GM23338 (cell line): ENCODE measurements around the gene LRRTM1.

Experiments used
- CREB1 ChIP-seq: fragments of 250-450 bp; sonication (Bioruptor Pico); IDR thresholded peaks from 2 replicates; pipeline ENCODE4 v1.5.0; 2020; ENCODE audit warnings: low read depth, mild to moderate bottlenecking, moderate library complexity
- EZH2 ChIP-seq: fragments of 200-600 bp; sonication (generic); IDR thresholded peaks from one replicate; pipeline ENCODE4 v1.8.0; 2017; ENCODE audit warnings: antibody characterized with exemption, mild to moderate bottlenecking, low read depth; ENCODE audit not compliant: unreplicated experiment
- EZH2phosphoT487 ChIP-seq: fragments of 200-600 bp; sonication (generic); IDR thresholded peaks from one replicate; pipeline ENCODE4 v1.8.1; 2018; ENCODE audit warnings: antibody characterized with exemption; ENCODE audit not compliant: unreplicated experiment
- JUNB ChIP-seq: IDR thresholded peaks from one replicate; pipeline ENCODE4 v1.6.1; 2016; ENCODE audit warnings: antibody characterized with exemption; ENCODE audit not compliant: unreplicated experiment
- POLR2AphosphoS5 ChIP-seq: IDR thresholded peaks from 2 replicates; pipeline ENCODE4 v1.6.1; 2016; ENCODE audit warnings: antibody characterized with exemption, low read depth
- STAT1 ChIP-seq: IDR thresholded peaks from one replicate; pipeline ENCODE4 v1.6.1; 2016; ENCODE audit warnings: antibody characterized with exemption; ENCODE audit not compliant: unreplicated experiment
- ZNF114 ChIP-seq: fragments of 250-450 bp; sonication (Bioruptor Pico); IDR thresholded peaks from 2 replicates; pipeline ENCODE4 v1.5.0; 2020; ENCODE audit warnings: mild to moderate bottlenecking, moderate library complexity
- ZNF331 ChIP-seq: fragments of 250-450 bp; sonication (Bioruptor Pico); IDR thresholded peaks from 2 replicates; pipeline ENCODE4 v1.5.0; 2020; ENCODE audit warnings: low read depth, mild to moderate bottlenecking, moderate library complexity
- TF ChIP-seq, protein P1 (sequence below), 2 experiments: fragments of 200-600 bp in 1 of 2; sonication (generic) in 1 of 2; conservative IDR thresholded peaks; 2 replicates each; pipeline versions ENCODE4 v1.5.1 to v1.6.1; 2016 to 2017; ENCODE audit warnings: antibody characterized with exemption in 2 of 2, low read depth in 2 of 2, mild to moderate bottlenecking in 2 of 2, moderate library complexity in 1 of 2
- TF ChIP-seq, protein P2 (sequence below): fragments of 250-450 bp; sonication (Bioruptor Pico); IDR thresholded peaks from 2 replicates; pipeline ENCODE4 v1.5.0; 2020; ENCODE audit warnings: mild to moderate bottlenecking, moderate library complexity
- TF ChIP-seq, protein P3 (sequence below): IDR thresholded peaks from one replicate; pipeline ENCODE4 v1.6.1; 2018; ENCODE audit warnings: antibody characterized with exemption; ENCODE audit not compliant: unreplicated experiment
- TF ChIP-seq, protein P4 (sequence below): IDR thresholded peaks from 2 replicates; pipeline ENCODE4 v1.6.1; 2016; ENCODE audit warnings: antibody characterized with exemption

DNA sequence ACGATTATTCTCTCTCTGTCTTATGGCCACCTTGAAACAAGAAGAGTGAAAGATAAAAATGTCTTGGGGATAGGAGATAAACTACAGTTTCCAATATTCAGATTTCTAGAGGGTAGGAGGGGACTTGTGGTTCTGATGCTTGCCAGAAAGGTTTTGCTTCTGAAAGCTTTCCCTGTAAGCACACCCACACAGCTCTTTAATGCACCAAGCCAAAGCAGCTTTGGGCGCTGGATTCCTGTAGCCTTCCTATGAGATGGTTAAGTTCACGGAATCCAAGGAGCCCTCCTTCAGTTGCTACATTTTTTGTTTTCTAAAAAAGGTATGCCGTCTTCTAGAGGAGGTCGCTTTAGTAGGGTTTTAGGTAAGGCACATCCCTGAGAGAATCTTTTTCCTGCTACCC, 4.9 kb downstream of the LRRTM1 start:
- TF ChIP-seq, protein P1, sequence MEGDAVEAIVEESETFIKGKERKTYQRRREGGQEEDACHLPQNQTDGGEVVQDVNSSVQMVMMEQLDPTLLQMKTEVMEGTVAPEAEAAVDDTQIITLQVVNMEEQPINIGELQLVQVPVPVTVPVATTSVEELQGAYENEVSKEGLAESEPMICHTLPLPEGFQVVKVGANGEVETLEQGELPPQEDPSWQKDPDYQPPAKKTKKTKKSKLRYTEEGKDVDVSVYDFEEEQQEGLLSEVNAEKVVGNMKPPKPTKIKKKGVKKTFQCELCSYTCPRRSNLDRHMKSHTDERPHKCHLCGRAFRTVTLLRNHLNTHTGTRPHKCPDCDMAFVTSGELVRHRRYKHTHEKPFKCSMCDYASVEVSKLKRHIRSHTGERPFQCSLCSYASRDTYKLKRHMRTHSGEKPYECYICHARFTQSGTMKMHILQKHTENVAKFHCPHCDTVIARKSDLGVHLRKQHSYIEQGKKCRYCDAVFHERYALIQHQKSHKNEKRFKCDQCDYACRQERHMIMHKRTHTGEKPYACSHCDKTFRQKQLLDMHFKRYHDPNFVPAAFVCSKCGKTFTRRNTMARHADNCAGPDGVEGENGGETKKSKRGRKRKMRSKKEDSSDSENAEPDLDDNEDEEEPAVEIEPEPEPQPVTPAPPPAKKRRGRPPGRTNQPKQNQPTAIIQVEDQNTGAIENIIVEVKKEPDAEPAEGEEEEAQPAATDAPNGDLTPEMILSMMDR (conservative IDR thresholded peaks at IDR 0.05; ENCODE audit: low read depth in 2 of 2), result no peak
- TF ChIP-seq POLR2AphosphoS5, result no peak
- no peak for TF ChIP-seq EZH2
- TF ChIP-seq, protein P2, sequence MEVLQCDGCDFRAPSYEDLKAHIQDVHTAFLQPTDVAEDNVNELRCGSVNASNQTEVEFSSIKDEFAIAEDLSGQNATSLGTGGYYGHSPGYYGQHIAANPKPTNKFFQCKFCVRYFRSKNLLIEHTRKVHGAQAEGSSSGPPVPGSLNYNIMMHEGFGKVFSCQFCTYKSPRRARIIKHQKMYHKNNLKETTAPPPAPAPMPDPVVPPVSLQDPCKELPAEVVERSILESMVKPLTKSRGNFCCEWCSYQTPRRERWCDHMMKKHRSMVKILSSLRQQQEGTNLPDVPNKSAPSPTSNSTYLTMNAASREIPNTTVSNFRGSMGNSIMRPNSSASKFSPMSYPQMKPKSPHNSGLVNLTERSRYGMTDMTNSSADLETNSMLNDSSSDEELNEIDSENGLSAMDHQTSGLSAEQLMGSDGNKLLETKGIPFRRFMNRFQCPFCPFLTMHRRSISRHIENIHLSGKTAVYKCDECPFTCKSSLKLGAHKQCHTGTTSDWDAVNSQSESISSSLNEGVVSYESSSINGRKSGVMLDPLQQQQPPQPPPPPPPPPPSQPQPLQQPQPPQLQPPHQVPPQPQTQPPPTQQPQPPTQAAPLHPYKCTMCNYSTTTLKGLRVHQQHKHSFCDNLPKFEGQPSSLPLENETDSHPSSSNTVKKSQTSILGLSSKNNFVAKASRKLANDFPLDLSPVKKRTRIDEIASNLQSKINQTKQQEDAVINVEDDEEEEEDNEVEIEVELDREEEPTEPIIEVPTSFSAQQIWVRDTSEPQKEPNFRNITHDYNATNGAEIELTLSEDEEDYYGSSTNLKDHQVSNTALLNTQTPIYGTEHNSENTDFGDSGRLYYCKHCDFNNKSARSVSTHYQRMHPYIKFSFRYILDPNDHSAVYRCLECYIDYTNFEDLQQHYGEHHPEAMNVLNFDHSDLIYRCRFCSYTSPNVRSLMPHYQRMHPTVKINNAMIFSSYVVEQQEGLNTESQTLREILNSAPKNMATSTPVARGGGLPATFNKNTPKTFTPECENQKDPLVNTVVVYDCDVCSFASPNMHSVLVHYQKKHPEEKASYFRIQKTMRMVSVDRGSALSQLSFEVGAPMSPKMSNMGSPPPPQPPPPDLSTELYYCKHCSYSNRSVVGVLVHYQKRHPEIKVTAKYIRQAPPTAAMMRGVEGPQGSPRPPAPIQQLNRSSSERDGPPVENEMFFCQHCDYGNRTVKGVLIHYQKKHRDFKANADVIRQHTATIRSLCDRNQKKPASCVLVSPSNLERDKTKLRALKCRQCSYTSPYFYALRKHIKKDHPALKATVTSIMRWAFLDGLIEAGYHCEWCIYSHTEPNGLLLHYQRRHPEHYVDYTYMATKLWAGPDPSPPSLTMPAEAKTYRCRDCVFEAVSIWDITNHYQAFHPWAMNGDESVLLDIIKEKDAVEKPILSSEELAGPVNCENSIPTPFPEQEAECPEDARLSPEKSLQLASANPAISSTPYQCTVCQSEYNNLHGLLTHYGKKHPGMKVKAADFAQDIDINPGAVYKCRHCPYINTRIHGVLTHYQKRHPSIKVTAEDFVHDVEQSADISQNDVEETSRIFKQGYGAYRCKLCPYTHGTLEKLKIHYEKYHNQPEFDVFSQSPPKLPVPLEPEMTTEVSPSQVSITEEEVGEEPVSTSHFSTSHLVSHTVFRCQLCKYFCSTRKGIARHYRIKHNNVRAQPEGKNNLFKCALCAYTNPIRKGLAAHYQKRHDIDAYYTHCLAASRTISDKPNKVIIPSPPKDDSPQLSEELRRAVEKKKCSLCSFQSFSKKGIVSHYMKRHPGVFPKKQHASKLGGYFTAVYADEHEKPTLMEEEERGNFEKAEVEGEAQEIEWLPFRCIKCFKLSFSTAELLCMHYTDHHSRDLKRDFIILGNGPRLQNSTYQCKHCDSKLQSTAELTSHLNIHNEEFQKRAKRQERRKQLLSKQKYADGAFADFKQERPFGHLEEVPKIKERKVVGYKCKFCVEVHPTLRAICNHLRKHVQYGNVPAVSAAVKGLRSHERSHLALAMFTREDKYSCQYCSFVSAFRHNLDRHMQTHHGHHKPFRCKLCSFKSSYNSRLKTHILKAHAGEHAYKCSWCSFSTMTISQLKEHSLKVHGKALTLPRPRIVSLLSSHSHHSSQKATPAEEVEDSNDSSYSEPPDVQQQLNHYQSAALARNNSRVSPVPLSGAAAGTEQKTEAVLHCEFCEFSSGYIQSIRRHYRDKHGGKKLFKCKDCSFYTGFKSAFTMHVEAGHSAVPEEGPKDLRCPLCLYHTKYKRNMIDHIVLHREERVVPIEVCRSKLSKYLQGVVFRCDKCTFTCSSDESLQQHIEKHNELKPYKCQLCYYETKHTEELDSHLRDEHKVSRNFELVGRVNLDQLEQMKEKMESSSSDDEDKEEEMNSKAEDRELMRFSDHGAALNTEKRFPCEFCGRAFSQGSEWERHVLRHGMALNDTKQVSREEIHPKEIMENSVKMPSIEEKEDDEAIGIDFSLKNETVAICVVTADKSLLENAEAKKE (CRISPR knock-in tag), result no peak
- no peak for TF ChIP-seq JUNB
- no peak for TF ChIP-seq ZNF331 (CRISPR knock-in tag)
- TF ChIP-seq, protein P3, sequence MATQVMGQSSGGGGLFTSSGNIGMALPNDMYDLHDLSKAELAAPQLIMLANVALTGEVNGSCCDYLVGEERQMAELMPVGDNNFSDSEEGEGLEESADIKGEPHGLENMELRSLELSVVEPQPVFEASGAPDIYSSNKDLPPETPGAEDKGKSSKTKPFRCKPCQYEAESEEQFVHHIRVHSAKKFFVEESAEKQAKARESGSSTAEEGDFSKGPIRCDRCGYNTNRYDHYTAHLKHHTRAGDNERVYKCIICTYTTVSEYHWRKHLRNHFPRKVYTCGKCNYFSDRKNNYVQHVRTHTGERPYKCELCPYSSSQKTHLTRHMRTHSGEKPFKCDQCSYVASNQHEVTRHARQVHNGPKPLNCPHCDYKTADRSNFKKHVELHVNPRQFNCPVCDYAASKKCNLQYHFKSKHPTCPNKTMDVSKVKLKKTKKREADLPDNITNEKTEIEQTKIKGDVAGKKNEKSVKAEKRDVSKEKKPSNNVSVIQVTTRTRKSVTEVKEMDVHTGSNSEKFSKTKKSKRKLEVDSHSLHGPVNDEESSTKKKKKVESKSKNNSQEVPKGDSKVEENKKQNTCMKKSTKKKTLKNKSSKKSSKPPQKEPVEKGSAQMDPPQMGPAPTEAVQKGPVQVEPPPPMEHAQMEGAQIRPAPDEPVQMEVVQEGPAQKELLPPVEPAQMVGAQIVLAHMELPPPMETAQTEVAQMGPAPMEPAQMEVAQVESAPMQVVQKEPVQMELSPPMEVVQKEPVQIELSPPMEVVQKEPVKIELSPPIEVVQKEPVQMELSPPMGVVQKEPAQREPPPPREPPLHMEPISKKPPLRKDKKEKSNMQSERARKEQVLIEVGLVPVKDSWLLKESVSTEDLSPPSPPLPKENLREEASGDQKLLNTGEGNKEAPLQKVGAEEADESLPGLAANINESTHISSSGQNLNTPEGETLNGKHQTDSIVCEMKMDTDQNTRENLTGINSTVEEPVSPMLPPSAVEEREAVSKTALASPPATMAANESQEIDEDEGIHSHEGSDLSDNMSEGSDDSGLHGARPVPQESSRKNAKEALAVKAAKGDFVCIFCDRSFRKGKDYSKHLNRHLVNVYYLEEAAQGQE, result no peak
- no peak for TF ChIP-seq EZH2phosphoT487
- TF ChIP-seq ZNF114 (CRISPR knock-in tag), result no peak
- TF ChIP-seq, protein P4, sequence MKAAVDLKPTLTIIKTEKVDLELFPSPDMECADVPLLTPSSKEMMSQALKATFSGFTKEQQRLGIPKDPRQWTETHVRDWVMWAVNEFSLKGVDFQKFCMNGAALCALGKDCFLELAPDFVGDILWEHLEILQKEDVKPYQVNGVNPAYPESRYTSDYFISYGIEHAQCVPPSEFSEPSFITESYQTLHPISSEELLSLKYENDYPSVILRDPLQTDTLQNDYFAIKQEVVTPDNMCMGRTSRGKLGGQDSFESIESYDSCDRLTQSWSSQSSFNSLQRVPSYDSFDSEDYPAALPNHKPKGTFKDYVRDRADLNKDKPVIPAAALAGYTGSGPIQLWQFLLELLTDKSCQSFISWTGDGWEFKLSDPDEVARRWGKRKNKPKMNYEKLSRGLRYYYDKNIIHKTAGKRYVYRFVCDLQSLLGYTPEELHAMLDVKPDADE, result no peak
- TF ChIP-seq STAT1, result no peak
- no peak for TF ChIP-seq CREB1
